Measurements from ENCODE around the gene SRGAP2C.

SRGAP2C gene

GRCh38 chr1:121408354-121408753 lies 223.6 kb downstream of the SRGAP2C start:
- TF ChIP-seq EZH2phosphoT487 (conservative IDR thresholded peaks at IDR 0.05; ENCODE audit: low read length) (no peak), CTCF (IDR thresholded peaks at IDR 0.05; ENCODE audit: insufficient read depth, low read length, poor library complexity, severe bottlenecking) (no peak)
- Histone ChIP-seq H3K4me2 (ENCODE audit: low read depth, low read length, poor library complexity, severe bottlenecking) (no peak overlapping the region), H3K4me3 (ENCODE audit: insufficient read depth, low read length, poor library complexity, severe bottlenecking) (no peak overlapping the region), H3K27ac (ENCODE audit: low read depth, low read length) (no peak overlapping the region), H3K9me3 (ENCODE audit: insufficient read depth, low read length) (no peaks in the 10 kb centered on the region), H3K36me3 (ENCODE audit: low read length) (no peaks in the 10 kb centered on the region), H4K20me1 (ENCODE audit: low read depth, low read length) (no peaks in the 10 kb centered on the region), H3F3A (ENCODE audit: insufficient read depth) (no peaks in the 10 kb centered on the region), H3K9ac (ENCODE audit: low read length) (no peak overlapping the region), H2AFZ (ENCODE audit: low read depth, low read length, severe bottlenecking) (no peak overlapping the region), H3K79me2 (ENCODE audit: insufficient read depth, low read length) (no peaks in the 10 kb centered on the region), H3K9me2 (replicated peaks; ENCODE audit: insufficient read depth, low read length) (no peaks in the 10 kb centered on the region), H3K27me3 (ENCODE audit: low read length) (no peaks in the 10 kb centered on the region)

GRCh38 chr1:121413821-121414220 lies 229.0 kb downstream of the SRGAP2C start:
- no peaks in the 10 kb centered on the region for H4K20me1 ChIP-seq (ENCODE audit: low read depth, low read length)
- no peaks in the 10 kb centered on the region for H3K9me3 ChIP-seq (ENCODE audit: insufficient read depth, low read length)
- H3K9me2 ChIP-seq (replicated peaks; ENCODE audit: insufficient read depth, low read length) = no peaks in the 10 kb centered on the region
- no peak overlapping the region for H3K27ac ChIP-seq (ENCODE audit: low read depth, low read length)
- no peaks in the 10 kb centered on the region for H3K36me3 ChIP-seq (ENCODE audit: low read length)
- H3K9ac ChIP-seq (ENCODE audit: low read length) = no peak overlapping the region
- no peaks in the 10 kb centered on the region for H3F3A ChIP-seq (ENCODE audit: insufficient read depth)
- no peaks in the 10 kb centered on the region for H3K27me3 ChIP-seq (ENCODE audit: low read length)
- TF ChIP-seq CTCF (IDR thresholded peaks at IDR 0.05; ENCODE audit: insufficient read depth, low read length, poor library complexity, severe bottlenecking) (no peak), EZH2phosphoT487 (conservative IDR thresholded peaks at IDR 0.05; ENCODE audit: low read length) (no peak)
- no peaks in the 10 kb centered on the region for H3K79me2 ChIP-seq (ENCODE audit: insufficient read depth, low read length)
- no peak overlapping the region for H3K4me2 ChIP-seq (ENCODE audit: low read depth, low read length, poor library complexity, severe bottlenecking)
- no peak overlapping the region for H3K4me3 ChIP-seq (ENCODE audit: insufficient read depth, low read length, poor library complexity, severe bottlenecking)
- H2AFZ ChIP-seq (ENCODE audit: low read depth, low read length, severe bottlenecking) = no peak overlapping the region

GRCh38 chr1:121414905-121415304 lies 230.1 kb downstream of the SRGAP2C start:
- H3K4me2 ChIP-seq (ENCODE audit: low read depth, low read length, poor library complexity, severe bottlenecking) = no peak overlapping the region
- no peaks in the 10 kb centered on the region for H3F3A ChIP-seq (ENCODE audit: insufficient read depth)
- no peaks in the 10 kb centered on the region for H3K79me2 ChIP-seq (ENCODE audit: insufficient read depth, low read length)
- H3K4me3 ChIP-seq (ENCODE audit: insufficient read depth, low read length, poor library complexity, severe bottlenecking) = no peak overlapping the region
- H3K36me3 ChIP-seq (ENCODE audit: low read length) = no peaks in the 10 kb centered on the region
- H3K27ac ChIP-seq (ENCODE audit: low read depth, low read length) = no peak overlapping the region
- H3K9ac ChIP-seq (ENCODE audit: low read length) = no peak overlapping the region
- H2AFZ ChIP-seq (ENCODE audit: low read depth, low read length, severe bottlenecking) = no peak overlapping the region
- no peaks in the 10 kb centered on the region for H3K9me3 ChIP-seq (ENCODE audit: insufficient read depth, low read length)
- H4K20me1 ChIP-seq (ENCODE audit: low read depth, low read length) = no peaks in the 10 kb centered on the region
- no peaks in the 10 kb centered on the region for H3K9me2 ChIP-seq (replicated peaks; ENCODE audit: insufficient read depth, low read length)
- TF ChIP-seq EZH2phosphoT487 (conservative IDR thresholded peaks at IDR 0.05; ENCODE audit: low read length) = no peak
- TF ChIP-seq CTCF (IDR thresholded peaks at IDR 0.05; ENCODE audit: insufficient read depth, low read length, poor library complexity, severe bottlenecking) = no peak
- H3K27me3 ChIP-seq (ENCODE audit: low read length) = no peaks in the 10 kb centered on the region

Measured in SU-DHL-6 (cell line).